ENCODE data around the gene ELFN1. TPM values are rescaled to one million over a fixed set of nuclear protein-coding genes. Genes with fewer than 3 reads are reported as not detected.

The ELFN1 gene
- total RNA-seq, 1 donor from 2014 or later = 19.7 TPM

DNA sequence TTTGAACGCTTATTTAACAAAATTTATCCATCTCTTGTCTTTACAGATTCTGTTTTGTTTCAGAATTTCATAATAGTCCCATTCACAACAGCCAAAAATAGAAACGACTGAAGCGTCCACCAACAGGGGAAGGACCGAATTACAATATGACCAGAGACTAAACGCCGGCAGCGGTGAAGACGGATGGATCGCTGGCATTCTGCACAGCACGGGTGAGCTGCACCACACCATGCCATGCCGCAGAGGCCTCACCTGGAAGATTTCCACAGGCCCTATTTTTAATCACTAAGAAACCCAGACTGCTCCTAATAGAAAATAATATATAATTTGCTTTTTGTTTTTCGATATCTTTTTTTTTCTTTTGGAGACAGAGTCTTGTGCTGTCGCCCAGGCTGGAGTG lies 91.0 kb downstream of the ELFN1 start:
- no peak overlapping the region for H3K9ac ChIP-seq (ENCODE audit: low read length)
- H2AFZ ChIP-seq (ENCODE audit: low read depth, low read length) = no peak overlapping the region
- Mint-ChIP-seq H3K9me3 (ENCODE audit: unreplicated experiment) (peaks cover 13% of the 10 kb centered on the region), H3K36me3 (ENCODE audit: low read depth, unreplicated experiment) (no peaks in the 10 kb centered on the region), H3K27me3 (ENCODE audit: low read depth, unreplicated experiment) (peaks cover 37% of the 10 kb centered on the region), H3K27ac (ENCODE audit: unreplicated experiment) (no peak overlapping the region), H3K4me3 (ENCODE audit: unreplicated experiment) (no peak overlapping the region), H3K4me1 (ENCODE audit: low read depth, unreplicated experiment) (no peaks in the 10 kb centered on the region)
- H3K36me3 ChIP-seq (ENCODE audit: insufficient read depth, low read length) = no peaks in the 10 kb centered on the region
- no peak overlapping the region for H3K4me2 ChIP-seq (ENCODE audit: low read length)
- H4K20me1 ChIP-seq (ENCODE audit: insufficient read depth, low read length) = no peaks in the 10 kb centered on the region
- TF ChIP-seq CTCF (IDR thresholded peaks at IDR 0.05; ENCODE audit: insufficient read depth, low read depth, low read length) (no peak), EZH2 (IDR thresholded peaks at IDR 0.05; ENCODE audit: insufficient read depth, low read length) (no peak)
- no peak overlapping the region for H3K4me3 ChIP-seq (ENCODE audit: insufficient read depth, low read depth, low read length)
- no peak for DNase-seq (ENCODE audit: low read depth)
- H3K27ac ChIP-seq (ENCODE audit: low read depth, low read length) = no peak overlapping the region
- no peaks in the 10 kb centered on the region for H3K4me1 ChIP-seq (ENCODE audit: insufficient read depth, low read length)
- FAIRE-seq = no peak
- H3K9me3 ChIP-seq (ENCODE audit: insufficient read depth, low read depth, low read length) = peaks cover 18% of the 10 kb centered on the region
- H3K79me2 ChIP-seq (ENCODE audit: insufficient read depth, low read length) = no peaks in the 10 kb centered on the region
- peaks cover 6% of the 10 kb centered on the region for H3K27me3 ChIP-seq (ENCODE audit: insufficient read depth, low read length)

- H3K4me1 Mint-ChIP-seq (ENCODE audit: low read depth, unreplicated experiment) = no peaks in the 10 kb centered on the region
- peaks cover 5% of the 10 kb centered on the region for H3K27me3 ChIP-seq (ENCODE audit: insufficient read depth, low read length)
Measured at GRCh38 chr7:1761774-1762173, 91.7 kb downstream of the ELFN1 start.

More at GRCh38 chr7:1761774-1762173, 91.7 kb downstream of the ELFN1 start:
- Histone ChIP-seq H2AFZ (ENCODE audit: low read depth, low read length) (no peak overlapping the region), H3K79me2 (ENCODE audit: insufficient read depth, low read length) (no peaks in the 10 kb centered on the region), H3K9me3 (ENCODE audit: insufficient read depth, low read depth, low read length) (peaks cover 18% of the 10 kb centered on the region), H3K36me3 (ENCODE audit: insufficient read depth, low read length) (no peaks in the 10 kb centered on the region), H3K4me3 (ENCODE audit: insufficient read depth, low read depth, low read length) (no peak overlapping the region), H3K4me2 (ENCODE audit: low read length) (no peak overlapping the region), H3K27ac (ENCODE audit: low read depth, low read length) (no peak overlapping the region), H3K9ac (ENCODE audit: low read length) (no peak overlapping the region), H3K4me1 (ENCODE audit: insufficient read depth, low read length) (no peaks in the 10 kb centered on the region), H4K20me1 (ENCODE audit: insufficient read depth, low read length) (no peaks in the 10 kb centered on the region)
- peaks cover 34% of the 10 kb centered on the region for H3K27me3 Mint-ChIP-seq (ENCODE audit: low read depth, unreplicated experiment)
- no peak for DNase-seq (ENCODE audit: low read depth)
- no peak for FAIRE-seq
- H3K36me3 Mint-ChIP-seq (ENCODE audit: low read depth, unreplicated experiment) = no peaks in the 10 kb centered on the region
- TF ChIP-seq CTCF (IDR thresholded peaks at IDR 0.05; ENCODE audit: insufficient read depth, low read depth, low read length) = no peak
- TF ChIP-seq EZH2 (IDR thresholded peaks at IDR 0.05; ENCODE audit: insufficient read depth, low read length) = no peak
- H3K4me3 Mint-ChIP-seq (ENCODE audit: unreplicated experiment) = no peak overlapping the region
- peaks cover 13% of the 10 kb centered on the region for H3K9me3 Mint-ChIP-seq (ENCODE audit: unreplicated experiment)
- H3K27ac Mint-ChIP-seq (ENCODE audit: unreplicated experiment) = no peak overlapping the region

All from astrocyte (in vitro differentiated cells and primary cell).